Sigmoid colon (tissue), 4 donors: Measurements from ENCODE around the gene REXO5.

Source experiments
- EP300 ChIP-seq, 4 donors: sonication (generic); formaldehyde crosslinking; IDR thresholded peaks; one replicate each; pipeline ENCODE4 v1.6.1; 2017; ENCODE audit warnings: antibody characterized with exemption in 4 of 4
- POLR2A ChIP-seq, 2 donors: fragments of 450-650 bp; IDR thresholded peaks; one replicate each; pipeline ENCODE4 v1.6.1; 2016; ENCODE audit warnings: antibody characterized with exemption in 2 of 2, mild to moderate bottlenecking in 2 of 2, moderate library complexity in 2 of 2
- POLR2AphosphoS5 ChIP-seq, 4 donors: sonication (generic); formaldehyde crosslinking; IDR thresholded peaks; one replicate each; pipeline ENCODE4 v1.6.1; 2017; ENCODE audit warnings: antibody characterized with exemption in 4 of 4
- TF ChIP-seq, protein P1 (sequence below), 4 experiments: fragments of 450-650 bp in 3 of 4; fragments of 200-600 bp in 1 of 4; IDR thresholded peaks; one replicate each; pipeline ENCODE4 v1.5.1; 2016 to 2019; ENCODE audit warnings: antibody characterized with exemption in 4 of 4, mild to moderate bottlenecking in 3 of 4, moderate library complexity in 2 of 4

DNA sequence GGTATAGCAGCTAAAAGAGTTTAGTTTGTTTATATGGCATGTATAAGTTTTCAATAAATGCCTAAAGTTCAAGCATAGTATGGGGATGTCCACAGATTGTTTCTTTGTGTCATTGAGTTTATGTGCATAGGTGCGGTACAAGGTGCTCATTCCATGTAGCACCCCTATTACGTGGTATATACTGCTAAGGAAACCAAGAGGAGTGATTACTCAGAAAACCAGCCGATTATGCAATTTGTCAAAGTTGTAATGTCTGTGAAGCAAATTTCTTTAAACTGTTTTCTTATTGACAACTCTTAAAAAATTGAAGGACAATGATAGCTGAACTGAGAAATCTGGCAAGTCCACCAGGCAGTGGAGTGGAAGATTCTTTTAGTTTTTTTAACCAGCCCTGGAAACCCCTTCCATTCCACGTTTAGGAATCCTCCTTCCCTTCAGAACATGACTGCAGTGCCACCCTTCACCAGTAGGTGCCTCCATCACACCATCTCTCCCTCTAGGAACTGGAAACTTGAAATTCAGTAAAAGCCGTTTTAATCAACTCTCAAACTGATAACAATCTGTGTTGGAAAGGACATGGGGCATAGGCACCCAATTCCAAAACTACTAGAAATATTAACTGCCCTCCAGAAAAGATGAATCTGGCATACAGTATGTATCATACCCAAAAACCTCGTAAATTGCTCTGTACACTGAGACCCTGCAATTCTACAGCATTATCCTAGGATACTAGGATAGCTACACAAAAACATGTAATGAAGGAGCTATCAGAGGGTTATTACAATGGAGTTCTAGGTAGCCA lies 43.5 kb downstream of the REXO5 start:
- TF ChIP-seq, protein P1, sequence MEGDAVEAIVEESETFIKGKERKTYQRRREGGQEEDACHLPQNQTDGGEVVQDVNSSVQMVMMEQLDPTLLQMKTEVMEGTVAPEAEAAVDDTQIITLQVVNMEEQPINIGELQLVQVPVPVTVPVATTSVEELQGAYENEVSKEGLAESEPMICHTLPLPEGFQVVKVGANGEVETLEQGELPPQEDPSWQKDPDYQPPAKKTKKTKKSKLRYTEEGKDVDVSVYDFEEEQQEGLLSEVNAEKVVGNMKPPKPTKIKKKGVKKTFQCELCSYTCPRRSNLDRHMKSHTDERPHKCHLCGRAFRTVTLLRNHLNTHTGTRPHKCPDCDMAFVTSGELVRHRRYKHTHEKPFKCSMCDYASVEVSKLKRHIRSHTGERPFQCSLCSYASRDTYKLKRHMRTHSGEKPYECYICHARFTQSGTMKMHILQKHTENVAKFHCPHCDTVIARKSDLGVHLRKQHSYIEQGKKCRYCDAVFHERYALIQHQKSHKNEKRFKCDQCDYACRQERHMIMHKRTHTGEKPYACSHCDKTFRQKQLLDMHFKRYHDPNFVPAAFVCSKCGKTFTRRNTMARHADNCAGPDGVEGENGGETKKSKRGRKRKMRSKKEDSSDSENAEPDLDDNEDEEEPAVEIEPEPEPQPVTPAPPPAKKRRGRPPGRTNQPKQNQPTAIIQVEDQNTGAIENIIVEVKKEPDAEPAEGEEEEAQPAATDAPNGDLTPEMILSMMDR (IDR thresholded peaks at IDR 0.05) = peak; percentile 88 to 99 (median 98)
- TF ChIP-seq EP300 (IDR thresholded peaks at IDR 0.05) (no peak), POLR2A (IDR thresholded peaks at IDR 0.05) (no peak), POLR2AphosphoS5 (IDR thresholded peaks at IDR 0.05) (peak in 2 of 4 donors; percentile 11 to 17)
